ENCODE results near the gene TAS2R38. TPM values are rescaled to one million over a fixed set of nuclear protein-coding genes. Genes with fewer than 3 reads are reported as not detected.

The TAS2R38 gene
- total and polyA plus RNA-seq, 12 donors: not detected

DNA sequence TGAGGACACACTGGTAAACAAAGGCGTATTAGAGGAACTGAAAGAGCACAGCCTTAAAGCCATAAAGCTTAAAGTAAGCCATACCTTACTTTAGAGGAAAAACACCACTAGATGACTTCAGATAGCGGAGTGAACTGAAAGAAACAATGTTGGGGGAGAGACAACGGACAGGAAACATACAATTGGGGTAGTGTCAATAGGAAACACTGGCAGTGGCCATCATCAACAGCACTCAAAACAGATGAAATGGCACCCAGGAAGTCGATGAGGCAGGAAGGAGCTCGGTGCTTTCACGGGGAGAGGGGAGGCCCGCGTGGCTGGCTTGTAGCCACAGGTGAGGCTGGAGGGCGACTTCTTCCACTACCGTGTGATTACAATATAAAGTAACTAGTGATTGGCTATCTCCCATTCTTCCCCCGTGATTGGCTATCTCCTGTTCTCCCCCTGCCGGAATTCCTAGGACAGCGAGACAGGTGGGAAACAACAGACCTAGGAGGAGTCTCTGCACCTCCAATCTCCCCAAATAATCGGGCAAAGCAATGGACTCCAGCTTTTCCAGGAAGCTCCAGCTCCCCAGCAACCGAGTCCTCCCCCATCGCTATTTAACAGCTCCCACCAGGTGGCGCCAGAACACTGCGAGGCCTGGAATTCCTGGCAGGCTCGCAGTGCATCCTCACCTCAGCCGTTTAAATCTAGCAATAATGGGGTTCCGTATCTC lies 2.4 kb upstream of the TAS2R38 start:
- Histone ChIP-seq H3K4me1 (peaks cover 0 to 5% (median 0%) of the 10 kb centered on the region in 9 donors), H3K27ac (peak overlapping the region in 1 of 10 donors; percentile 66), H3K27me3 (no peaks in the 10 kb centered on the region), H3K4me3 (peak overlapping the region in 7 of 10 donors; percentile 5 to 43 (median 27)), H3K9me3 (peaks cover 0 to 4% (median 0%) of the 10 kb centered on the region in 11 donors), H3K36me3 (no peaks in the 10 kb centered on the region)
- 17% methylated on average over 21 of the region's 21 CpGs for WGBS, 2 donors
- ATAC-seq (peak in 7 of 8 donors; percentile 45 to 76 (median 71)), DNase-seq (peak; percentile 55 to 67)
- intact Hi-C loops (cut with DNase I): loop anchor here in 7 of 10 donors (5.0 to 10.0 kb wide), 2 partner anchors 209 to 211 kb away; no protein-coding TSS in a partner anchor
- TF ChIP-seq CTCF (IDR thresholded peaks at IDR 0.05): peak; percentile 26 to 89 (median 74)

- peaks cover 0 to 5% (median 0%) of the 10 kb centered on the region in 9 donors for H3K4me1 ChIP-seq
- WGBS, 2 donors: 64 to 65% methylated on average over 2 of the region's 2 CpGs
- H3K27me3 ChIP-seq: no peaks in the 10 kb centered on the region
- H3K4me3 ChIP-seq: no peak overlapping the region
- H3K9me3 ChIP-seq: peaks cover 0 to 4% (median 0%) of the 10 kb centered on the region in 11 donors
- DNase-seq (no peak), ATAC-seq (no peak)
- intact Hi-C loops (cut with DNase I): loop anchor here in 7 of 10 donors (5.0 to 10.0 kb wide), 2 partner anchors 210 to 212 kb away; no protein-coding TSS in a partner anchor
- no peak overlapping the region for H3K27ac ChIP-seq
- TF ChIP-seq CTCF (IDR thresholded peaks at IDR 0.05): no peak
- H3K36me3 ChIP-seq: no peaks in the 10 kb centered on the region
Observed at GRCh38 chr7:141974831-141975230, 1.3 kb upstream of the TAS2R38 start.

- Histone ChIP-seq H3K4me1 (peaks cover 0 to 14% (median 0%) of the 10 kb centered on the region in 9 donors), H3K9me3 (peaks cover 0 to 9% (median 0%) of the 10 kb centered on the region in 11 donors), H3K27me3 (no peaks in the 10 kb centered on the region), H3K27ac (peak overlapping the region in 1 of 10 donors; percentile 32), H3K36me3 (no peaks in the 10 kb centered on the region), H3K4me3 (no peak overlapping the region)
- ATAC-seq (peak in 4 of 8 donors; percentile 20 to 47 (median 36)), DNase-seq (no peak)
- 86 to 87% methylated on average over 3 of the region's 3 CpGs for WGBS, 2 donors
- TF ChIP-seq CTCF (IDR thresholded peaks at IDR 0.05): no peak
- intact Hi-C loops (cut with DNase I): no loop called here
Observed at GRCh38 chr7:141960687-141961422, 12.7 kb downstream of the TAS2R38 start.

- TF ChIP-seq CTCF (IDR thresholded peaks at IDR 0.05): no peak
- ATAC-seq (peak in 3 of 8 donors; percentile 30 to 66 (median 34)), DNase-seq (no peak)
- Histone ChIP-seq H3K9me3 (no peaks in the 10 kb centered on the region), H3K4me1 (peaks cover 0 to 17% (median 0%) of the 10 kb centered on the region in 9 donors), H3K27me3 (no peaks in the 10 kb centered on the region), H3K4me3 (no peak overlapping the region), H3K27ac (no peak overlapping the region), H3K36me3 (no peaks in the 10 kb centered on the region)
- 49 to 53% methylated on average over 3 of the region's 3 CpGs for WGBS, 2 donors
- intact Hi-C loops (cut with DNase I): no loop called here
Observed at GRCh38 chr7:141956084-141956483, 17.5 kb downstream of the TAS2R38 start.
